Fibroblast of skin of left quadriceps (primary cell): ENCODE measurements around the gene STUM.

Source experiments
- DNase-seq, 2 experiments: peaks; one replicate each; pipeline ENCODE4 v3.0.0-alpha.2; 2013; ENCODE audit warnings: low read depth in 2 of 2

The STUM gene

GRCh38 chr1:226533220-226533619 is 15.3 kb upstream of the STUM start:
- DNase-seq = no peak

- DNase-seq = no peak
These were observed 14.5 kb upstream of the STUM start for GRCh38 chr1:226534098-226534497.

- no peak for DNase-seq
These were observed 13.9 kb upstream of the STUM start for GRCh38 chr1:226534645-226535044.

GRCh38 chr1:226535666-226536065 is 12.9 kb upstream of the STUM start:
- DNase-seq = no peak

GRCh38 chr1:226541231-226541630 is 7.3 kb upstream of the STUM start:
- DNase-seq = no peak

- no peak for DNase-seq
These were observed 6.6 kb upstream of the STUM start for GRCh38 chr1:226541631-226542622.

GRCh38 chr1:226542623-226543103 is 5.9 kb upstream of the STUM start:
- DNase-seq = no peak

GRCh38 chr1:226545836-226546596 is 2.5 kb upstream of the STUM start:
- DNase-seq = no peak

- no peak for DNase-seq
These were observed 1.6 kb upstream of the STUM start for GRCh38 chr1:226546926-226547325.

- peak; percentile 71 for DNase-seq
These were observed 791 bp upstream of the STUM start for GRCh38 chr1:226547754-226548191.

GRCh38 chr1:226549094-226549936 is 751 bp downstream of the STUM start:
- no peak for DNase-seq

GRCh38 chr1:226549937-226550671 is 1.5 kb downstream of the STUM start:
- DNase-seq = no peak

- no peak for DNase-seq
These were observed 2.1 kb downstream of the STUM start for GRCh38 chr1:226550672-226551041.

GRCh38 chr1:226551299-226551698 is 2.7 kb downstream of the STUM start:
- no peak for DNase-seq

GRCh38 chr1:226552061-226552460 is 3.5 kb downstream of the STUM start:
- DNase-seq = no peak

GRCh38 chr1:226553266-226553923 is 4.8 kb downstream of the STUM start:
- DNase-seq = no peak

- DNase-seq = no peak
These were observed 5.3 kb downstream of the STUM start for GRCh38 chr1:226553924-226554282.

- no peak for DNase-seq
These were observed 6.5 kb downstream of the STUM start for GRCh38 chr1:226555092-226555491.

GRCh38 chr1:226557424-226557823 is 8.9 kb downstream of the STUM start:
- DNase-seq = no peak

GRCh38 chr1:226558036-226558650 is 9.6 kb downstream of the STUM start:
- no peak for DNase-seq
